ENCODE data around the gene NRG3.

DNA sequence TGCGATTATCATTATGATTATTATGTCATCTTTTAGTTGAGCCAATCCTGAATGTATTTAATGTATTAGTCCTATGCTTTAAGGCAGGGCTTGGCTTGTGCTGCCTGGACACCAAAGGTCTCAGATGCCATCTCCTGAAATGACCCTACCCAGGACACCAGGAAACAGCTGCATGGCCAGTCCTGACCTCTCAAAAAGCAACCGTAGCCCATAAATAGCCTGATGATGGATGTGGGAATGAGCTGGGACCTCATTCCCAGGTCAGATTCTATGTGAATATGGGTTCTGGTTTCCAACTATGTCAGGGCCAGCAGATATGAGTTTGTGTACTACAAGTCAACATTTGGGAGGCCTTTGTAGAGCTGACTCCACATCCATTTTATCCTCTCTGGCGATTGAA, 438.4 kb downstream of the NRG3 start:
- TF ChIP-seq EZH2 (IDR thresholded peaks at IDR 0.05; ENCODE audit: borderline replicate concordance, insufficient read depth, low read depth, low read length, poor library complexity, severe bottlenecking) = no peak
- TF ChIP-seq, protein P1, sequence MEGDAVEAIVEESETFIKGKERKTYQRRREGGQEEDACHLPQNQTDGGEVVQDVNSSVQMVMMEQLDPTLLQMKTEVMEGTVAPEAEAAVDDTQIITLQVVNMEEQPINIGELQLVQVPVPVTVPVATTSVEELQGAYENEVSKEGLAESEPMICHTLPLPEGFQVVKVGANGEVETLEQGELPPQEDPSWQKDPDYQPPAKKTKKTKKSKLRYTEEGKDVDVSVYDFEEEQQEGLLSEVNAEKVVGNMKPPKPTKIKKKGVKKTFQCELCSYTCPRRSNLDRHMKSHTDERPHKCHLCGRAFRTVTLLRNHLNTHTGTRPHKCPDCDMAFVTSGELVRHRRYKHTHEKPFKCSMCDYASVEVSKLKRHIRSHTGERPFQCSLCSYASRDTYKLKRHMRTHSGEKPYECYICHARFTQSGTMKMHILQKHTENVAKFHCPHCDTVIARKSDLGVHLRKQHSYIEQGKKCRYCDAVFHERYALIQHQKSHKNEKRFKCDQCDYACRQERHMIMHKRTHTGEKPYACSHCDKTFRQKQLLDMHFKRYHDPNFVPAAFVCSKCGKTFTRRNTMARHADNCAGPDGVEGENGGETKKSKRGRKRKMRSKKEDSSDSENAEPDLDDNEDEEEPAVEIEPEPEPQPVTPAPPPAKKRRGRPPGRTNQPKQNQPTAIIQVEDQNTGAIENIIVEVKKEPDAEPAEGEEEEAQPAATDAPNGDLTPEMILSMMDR (IDR thresholded peaks at IDR 0.05) = no peak
